Sigmoid colon (tissue), 7 donors: Measurements from ENCODE around the gene MYO10. TPM values are rescaled to one million over a fixed set of nuclear protein-coding genes. Genes with fewer than 3 reads are reported as not detected.

ENCODE experiments used
- DNase-seq: peaks from one replicate; pipeline ENCODE4 v3.0.0-alpha.2; 2019
- H3K27ac ChIP-seq, 4 donors: fragments of 200-600 bp; sonication (generic); one replicate each; pipeline ENCODE4 v1.5.1; 2016 to 2019; ENCODE audit warnings: mild to moderate bottlenecking in 1 of 4
- H3K27me3 ChIP-seq, 3 donors: fragments of 200-600 bp; sonication (generic); one replicate each; pipeline ENCODE4 v1.5.1; 2019; ENCODE audit warnings: mild to moderate bottlenecking in 1 of 3
- H3K36me3 ChIP-seq, 4 donors: fragments of 200-600 bp; sonication (generic); one replicate each; pipeline ENCODE4 v1.5.1; 2016 to 2019
- H3K4me1 ChIP-seq, 4 donors: fragments of 200-600 bp; sonication (generic); one replicate each; pipeline ENCODE4 v1.5.1; 2017 to 2019
- H3K4me3 ChIP-seq, 4 donors: fragments of 200-600 bp; sonication (generic); one replicate each; pipeline ENCODE4 v1.5.1; 2017 to 2019; ENCODE audit warnings: mild to moderate bottlenecking in 2 of 4, moderate library complexity in 1 of 4
- H3K9me3 ChIP-seq, 4 donors: fragments of 200-600 bp in 3 of 4; sonication (generic) in 3 of 4; one replicate each; pipeline versions ENCODE4 v1.5.1 to v1.6.1; 2013 to 2019
- CTCF ChIP-seq, 4 experiments: fragments of 450-650 bp in 3 of 4; fragments of 200-600 bp in 1 of 4; IDR thresholded peaks; one replicate each; pipeline ENCODE4 v1.5.1; 2016 to 2019; ENCODE audit warnings: antibody characterized with exemption in 4 of 4, mild to moderate bottlenecking in 3 of 4, moderate library complexity in 2 of 4
- EP300 ChIP-seq, 4 donors: sonication (generic); formaldehyde crosslinking; IDR thresholded peaks; one replicate each; pipeline ENCODE4 v1.6.1; 2017; ENCODE audit warnings: antibody characterized with exemption in 4 of 4
- POLR2A ChIP-seq, 2 donors: fragments of 450-650 bp; IDR thresholded peaks; one replicate each; pipeline ENCODE4 v1.6.1; 2016; ENCODE audit warnings: antibody characterized with exemption in 2 of 2, mild to moderate bottlenecking in 2 of 2, moderate library complexity in 2 of 2
- POLR2AphosphoS5 ChIP-seq, 4 donors: sonication (generic); formaldehyde crosslinking; IDR thresholded peaks; one replicate each; pipeline ENCODE4 v1.6.1; 2017; ENCODE audit warnings: antibody characterized with exemption in 4 of 4
- WGBS, 2 donors: extraction: QIAGEN DNeasy Blood & Tissue Kit; methylation state at CpG; one replicate each; pipeline ENCODE4 v1.1.7; 2013; 5-methylcytosine and 5-hydroxymethylcytosine counted together
- intact Hi-C: fragments of 100-400 bp; cut with DNase I; formaldehyde crosslinking; loops from one replicate; pipeline ENCODE4 v1.15.1; 2023
- polyA plus RNA-seq, 3 donors: library from polyadenylated mRNA; stranded (reverse); fragments of 200-250 nt; gene quantifications; one replicate each; pipeline ENCODE4 v1.2.3, GENCODE V29; 2013
- total RNA-seq, 4 donors: library from RNA; depleted of rRNA; stranded (reverse); fragments of >200 nt; gene quantifications; one replicate each; pipeline ENCODE4 v1.1.0, GENCODE V29; 2016
- donor health status: healthy with polysubstance abuse.
- donor health status: Bipolar disorder and iron deficiency.
- donor health status: healthy.

Gene MYO10
- total and polyA plus RNA-seq, 7 donors = 3.9 to 20.3 (median 8.3) TPM

GRCh38 chr5:16957304-16958196 is 21.5 kb upstream of the MYO10 start:
- 88 to 94% methylated on average over 13 of the region's 13 CpGs for WGBS, 2 donors
- Histone ChIP-seq H3K4me3 (no peak overlapping the region), H3K9me3 (no peaks in the 10 kb centered on the region), H3K27ac (no peak overlapping the region), H3K27me3 (no peaks in the 10 kb centered on the region), H3K4me1 (no peaks in the 10 kb centered on the region), H3K36me3 (no peaks in the 10 kb centered on the region)
- intact Hi-C loops = no loop called here
- no peak for TF ChIP-seq CTCF (IDR thresholded peaks at IDR 0.05)
- no peak for TF ChIP-seq POLR2AphosphoS5 (IDR thresholded peaks at IDR 0.05)
- no peak for TF ChIP-seq EP300 (IDR thresholded peaks at IDR 0.05)
- no peak for TF ChIP-seq POLR2A (IDR thresholded peaks at IDR 0.05)
- DNase-seq = no peak

GRCh38 chr5:16953729-16954128 is 17.6 kb upstream of the MYO10 start:
- Histone ChIP-seq H3K4me3 (no peak overlapping the region), H3K36me3 (no peaks in the 10 kb centered on the region), H3K27ac (no peak overlapping the region), H3K27me3 (no peaks in the 10 kb centered on the region), H3K4me1 (no peaks in the 10 kb centered on the region), H3K9me3 (no peaks in the 10 kb centered on the region)
- intact Hi-C loops = no loop called here
- no peak for TF ChIP-seq CTCF (IDR thresholded peaks at IDR 0.05)
- no peak for TF ChIP-seq EP300 (IDR thresholded peaks at IDR 0.05)
- no peak for TF ChIP-seq POLR2A (IDR thresholded peaks at IDR 0.05)
- TF ChIP-seq POLR2AphosphoS5 (IDR thresholded peaks at IDR 0.05) = no peak
- no peak for DNase-seq
- 84 to 91% methylated on average over 9 of the region's 9 CpGs for whole genome bisulfite sequencing, 2 donors

- H3K9me3 ChIP-seq = no peaks in the 10 kb centered on the region
- TF ChIP-seq EP300 (IDR thresholded peaks at IDR 0.05) (no peak), CTCF (IDR thresholded peaks at IDR 0.05) (no peak), POLR2A (IDR thresholded peaks at IDR 0.05) (no peak), POLR2AphosphoS5 (IDR thresholded peaks at IDR 0.05) (no peak)
- no peak for DNase-seq
- no peaks in the 10 kb centered on the region for H3K4me1 ChIP-seq
- 43 to 82% methylated on average over 6 of the region's 6 CpGs for WGBS, 2 donors
- H3K4me3 ChIP-seq = no peak overlapping the region
- no peaks in the 10 kb centered on the region for H3K36me3 ChIP-seq
- no peak overlapping the region for H3K27ac ChIP-seq
- no peaks in the 10 kb centered on the region for H3K27me3 ChIP-seq
- intact Hi-C loops = no loop called here
Observed at GRCh38 chr5:16952968-16953671, 17.0 kb upstream of the MYO10 start.

DNA sequence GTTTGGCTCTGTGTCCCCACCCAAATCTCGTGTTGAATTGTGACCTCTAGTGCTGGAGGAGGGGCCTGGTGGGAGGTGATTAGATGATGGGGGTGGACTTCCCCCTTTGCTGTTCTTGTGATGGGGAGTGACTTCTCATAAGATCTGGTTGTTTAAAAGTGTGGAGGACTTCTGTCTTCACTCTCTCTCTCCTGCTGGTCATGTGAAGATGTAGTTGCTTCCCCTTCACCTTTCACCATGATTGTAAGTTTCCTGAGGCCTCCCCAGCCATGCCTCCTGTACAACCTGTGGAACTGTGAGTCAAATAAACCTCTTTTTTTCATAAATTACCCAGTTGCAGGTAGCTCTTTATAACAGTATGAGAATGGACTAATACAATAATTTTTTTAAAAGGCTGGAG is 10.6 kb upstream of the MYO10 start:
- intact Hi-C loops = no loop called here
- WGBS, 2 donors = 62 to 88% methylated on average over 1 of the region's 1 CpG
- no peak for TF ChIP-seq CTCF (IDR thresholded peaks at IDR 0.05)
- no peak for TF ChIP-seq POLR2A (IDR thresholded peaks at IDR 0.05)
- TF ChIP-seq EP300 (IDR thresholded peaks at IDR 0.05) = no peak
- TF ChIP-seq POLR2AphosphoS5 (IDR thresholded peaks at IDR 0.05) = no peak

More for the DNA sequence above, 10.6 kb upstream of the MYO10 start:
- H3K36me3 ChIP-seq = no peaks in the 10 kb centered on the region
- H3K27ac ChIP-seq = no peak overlapping the region
- H3K27me3 ChIP-seq = no peaks in the 10 kb centered on the region
- H3K9me3 ChIP-seq = peaks cover 0 to 4% (median 0%) of the 10 kb centered on the region in 4 donors
- H3K4me1 ChIP-seq = no peaks in the 10 kb centered on the region
- no peak overlapping the region for H3K4me3 ChIP-seq
- no peak for DNase-seq
